Prostate gland (tissue), 2 donors: ENCODE measurements around the gene EEF1AKMT3.
A peak's percentile ranks its signal among the peaks of the same experiment; 100 is the strongest.

Source experiments
- POLR2A ChIP-seq: fragments of 450-650 bp; IDR thresholded peaks from one replicate; pipeline ENCODE4 v1.6.1; 2016; ENCODE audit warnings: antibody characterized with exemption, mild to moderate bottlenecking
- TF ChIP-seq, protein P1 (sequence below), 4 experiments: fragments of 200-600 bp in 2 of 4; fragments of 450-650 bp in 2 of 4; sonication (generic) in 2 of 4; IDR thresholded peaks; 1 replicate in 3 of 4; 2 replicates in 1 of 4; pipeline ENCODE4 v1.5.1; 2016 to 2019; ENCODE audit warnings: antibody characterized with exemption in 4 of 4, mild to moderate bottlenecking in 2 of 4, moderate library complexity in 2 of 4

DNA sequence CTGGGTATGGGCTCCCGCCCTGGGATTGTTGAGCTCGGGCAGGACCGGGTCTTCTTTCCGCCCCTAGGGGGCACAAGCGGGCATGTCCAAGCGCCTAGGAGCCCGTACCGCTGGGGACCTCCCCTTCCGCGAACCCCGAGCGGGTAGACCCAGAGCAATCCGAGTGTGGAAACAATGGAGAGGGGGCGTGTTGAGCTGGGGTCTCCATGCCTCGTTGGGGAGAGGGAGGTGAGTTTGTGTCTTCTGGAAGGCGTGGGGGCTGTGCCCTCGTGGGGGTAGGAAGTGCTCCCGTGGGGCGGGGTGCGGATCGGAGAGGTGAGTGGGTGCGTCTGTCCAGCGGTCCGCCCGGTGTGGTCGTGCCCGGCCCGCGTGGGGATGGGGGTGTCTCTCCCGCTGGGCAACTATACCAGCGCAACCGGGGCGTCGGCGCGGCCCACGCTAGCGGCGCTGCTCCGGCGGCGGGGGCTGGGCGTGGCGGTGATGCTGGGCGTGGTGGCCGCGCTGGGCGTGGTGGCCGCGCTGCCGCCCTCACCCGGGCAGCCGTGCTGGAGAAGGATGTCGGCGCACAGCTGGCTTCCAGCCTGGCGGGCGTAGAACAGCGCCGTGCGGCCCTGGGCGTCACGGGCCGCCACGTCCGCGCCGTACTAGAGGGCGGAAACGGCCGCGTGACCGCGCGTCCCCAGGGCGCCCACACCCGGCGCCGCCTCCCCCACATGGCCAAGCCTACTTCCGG is 46.1 kb upstream of the EEF1AKMT3 start:
- TF ChIP-seq POLR2A: no peak
- TF ChIP-seq, protein P1, sequence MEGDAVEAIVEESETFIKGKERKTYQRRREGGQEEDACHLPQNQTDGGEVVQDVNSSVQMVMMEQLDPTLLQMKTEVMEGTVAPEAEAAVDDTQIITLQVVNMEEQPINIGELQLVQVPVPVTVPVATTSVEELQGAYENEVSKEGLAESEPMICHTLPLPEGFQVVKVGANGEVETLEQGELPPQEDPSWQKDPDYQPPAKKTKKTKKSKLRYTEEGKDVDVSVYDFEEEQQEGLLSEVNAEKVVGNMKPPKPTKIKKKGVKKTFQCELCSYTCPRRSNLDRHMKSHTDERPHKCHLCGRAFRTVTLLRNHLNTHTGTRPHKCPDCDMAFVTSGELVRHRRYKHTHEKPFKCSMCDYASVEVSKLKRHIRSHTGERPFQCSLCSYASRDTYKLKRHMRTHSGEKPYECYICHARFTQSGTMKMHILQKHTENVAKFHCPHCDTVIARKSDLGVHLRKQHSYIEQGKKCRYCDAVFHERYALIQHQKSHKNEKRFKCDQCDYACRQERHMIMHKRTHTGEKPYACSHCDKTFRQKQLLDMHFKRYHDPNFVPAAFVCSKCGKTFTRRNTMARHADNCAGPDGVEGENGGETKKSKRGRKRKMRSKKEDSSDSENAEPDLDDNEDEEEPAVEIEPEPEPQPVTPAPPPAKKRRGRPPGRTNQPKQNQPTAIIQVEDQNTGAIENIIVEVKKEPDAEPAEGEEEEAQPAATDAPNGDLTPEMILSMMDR (IDR thresholded peaks at IDR 0.05): peak; percentile 24 to 72 (median 56)
